H9 (cell line): Measurements from ENCODE around the gene ATG4B. TPM values are rescaled to one million over a fixed set of nuclear protein-coding genes. Genes with fewer than 3 reads are reported as not detected.
"Not testable (repeated sequence)": the region's sequence is repeated elsewhere in the genome, so short reads cannot be mapped to it uniquely, and the experiment has no call there.

ENCODE experiments used
- DNase-seq: peaks from one replicate; pipeline ENCODE4 v3.0.0-alpha.2; 2017
- H2AFZ ChIP-seq: one replicate; pipeline ENCODE4 v1.6.1; 2013; ENCODE audit warnings: mild to moderate bottlenecking, low read length, control low read depth, moderate library complexity
- H2AK5ac ChIP-seq: 2 replicates; pipeline ENCODE4 v1.6.1; 2013; ENCODE audit warnings: low read length, control low read depth, mixed read lengths; ENCODE audit not compliant: insufficient read length
- H2BK120ac ChIP-seq: one replicate; pipeline ENCODE4 v1.6.1; 2013; ENCODE audit warnings: low read depth, mild to moderate bottlenecking, low read length, control low read depth, inconsistent platforms; ENCODE audit not compliant: poor library complexity, severe bottlenecking
- H2BK12ac ChIP-seq: 2 replicates; pipeline ENCODE4 v1.6.1; 2013; ENCODE audit warnings: low read length, control low read depth, mixed read lengths, low read depth; ENCODE audit not compliant: insufficient read length
- H2BK15ac ChIP-seq: 2 replicates; pipeline ENCODE4 v1.6.1; 2013; ENCODE audit warnings: low read depth, low read length, control low read depth
- H2BK20ac ChIP-seq: one replicate; pipeline ENCODE4 v1.6.1; 2013; ENCODE audit warnings: low read depth, mild to moderate bottlenecking, low read length, control low read depth, inconsistent platforms; ENCODE audit not compliant: poor library complexity, severe bottlenecking
- H2BK5ac ChIP-seq: 2 replicates; pipeline ENCODE4 v1.6.1; 2013; ENCODE audit warnings: low read length, control low read depth, mixed read lengths; ENCODE audit not compliant: insufficient read length
- H3K14ac ChIP-seq: 2 replicates; pipeline ENCODE4 v1.6.1; 2013; ENCODE audit warnings: low read length, control low read depth; ENCODE audit not compliant: insufficient read depth
- H3K18ac ChIP-seq: 2 replicates; pipeline ENCODE4 v1.6.1; 2013; ENCODE audit warnings: low read depth, mild to moderate bottlenecking, mixed read lengths, low read length, control low read depth; ENCODE audit not compliant: insufficient read length
- H3K23ac ChIP-seq: 2 replicates; pipeline ENCODE4 v1.6.1; 2013; ENCODE audit warnings: low read length, control low read depth, mixed read lengths, low read depth; ENCODE audit not compliant: insufficient read length
- H3K23me2 ChIP-seq: 2 replicates; pipeline ENCODE4 v1.6.1; 2013; ENCODE audit warnings: low read depth, mild to moderate bottlenecking, mixed read lengths, low read length, control low read depth; ENCODE audit not compliant: insufficient read length, poor library complexity, severe bottlenecking
- H3K27ac ChIP-seq: 2 replicates; pipeline ENCODE4 v1.5.1; 2013; ENCODE audit warnings: low read length, control low read depth, mixed read lengths, low read depth; ENCODE audit not compliant: insufficient read length
- H3K27me3 ChIP-seq: 2 replicates; pipeline ENCODE4 v1.6.1; 2013; ENCODE audit warnings: low read length, control low read depth, inconsistent platforms; ENCODE audit not compliant: insufficient read depth
- H3K4ac ChIP-seq: 2 replicates; pipeline ENCODE4 v1.6.1; 2013; ENCODE audit warnings: low read depth, mild to moderate bottlenecking, control low read depth, inconsistent platforms, low read length, moderate library complexity
- H3K4me1 ChIP-seq: 2 replicates; pipeline ENCODE4 v1.6.1; 2013; ENCODE audit warnings: low read length, control low read depth, inconsistent platforms; ENCODE audit not compliant: insufficient read depth
- H3K4me2 ChIP-seq: 2 replicates; pipeline ENCODE4 v1.6.1; 2013; ENCODE audit warnings: low read length, control low read depth, mixed read lengths; ENCODE audit not compliant: insufficient read length, insufficient read depth
- H3K56ac ChIP-seq: 2 replicates; pipeline ENCODE4 v1.6.1; 2013; ENCODE audit warnings: low read depth, mild to moderate bottlenecking, mixed read lengths, low read length, control low read depth; ENCODE audit not compliant: insufficient read length
- H3K79me1 ChIP-seq: 2 replicates; pipeline ENCODE4 v1.6.1; 2013; ENCODE audit warnings: low read depth, mild to moderate bottlenecking, moderate library complexity, low read length, control low read depth, inconsistent platforms; ENCODE audit not compliant: insufficient read depth, poor library complexity, severe bottlenecking
- H3K79me2 ChIP-seq: 2 replicates; pipeline ENCODE4 v1.6.1; 2013; ENCODE audit warnings: low read length, control low read depth, inconsistent platforms; ENCODE audit not compliant: insufficient read depth
- H3K9ac ChIP-seq: 2 replicates; pipeline ENCODE4 v1.6.1; 2013; ENCODE audit warnings: low read length, control low read depth, mixed read lengths; ENCODE audit not compliant: insufficient read length; ENCODE audit errors: extremely low read depth
- H3K9me3 ChIP-seq: one replicate; pipeline ENCODE4 v1.6.1; 2013; ENCODE audit warnings: low read depth, low read length, inconsistent platforms; ENCODE audit not compliant: control insufficient read depth
- H3T11ph ChIP-seq: one replicate; pipeline ENCODE4 v1.6.1; 2013; ENCODE audit warnings: mild to moderate bottlenecking, low read length, control low read depth, inconsistent platforms
- H4K20me1 ChIP-seq: one replicate; pipeline ENCODE4 v1.6.1; 2013; ENCODE audit not compliant: control insufficient read depth, insufficient read length, insufficient read depth
- H4K5ac ChIP-seq: 2 replicates; pipeline ENCODE4 v1.6.1; 2013; ENCODE audit warnings: low read depth, mild to moderate bottlenecking, mixed read lengths, low read length, control low read depth; ENCODE audit not compliant: insufficient read length
- H4K8ac ChIP-seq: replicated peaks from 2 replicates; pipeline ENCODE4 v1.6.1; 2013; ENCODE audit warnings: low read length, control low read depth, mixed read lengths, low read depth; ENCODE audit not compliant: insufficient read length
- H4K91ac ChIP-seq: 2 replicates; pipeline ENCODE4 v1.6.1; 2013; ENCODE audit warnings: low read depth, mild to moderate bottlenecking, moderate library complexity, mixed read lengths, low read length, control low read depth; ENCODE audit not compliant: insufficient read length
- H3K27ac Mint-ChIP-seq, 3 experiments: 2 replicates in 2 of 3; 3 replicates in 1 of 3; pipeline ENCODE4 v1.8.0; 2020 to 2021; ENCODE audit warnings: mixed read lengths in 3 of 3, mild to moderate bottlenecking in 1 of 3, moderate library complexity in 1 of 3
- H3K27me3 Mint-ChIP-seq: 2 replicates; pipeline ENCODE4 v1.8.0; 2021; ENCODE audit warnings: low read depth, mild to moderate bottlenecking, moderate library complexity, mixed read lengths
- H3K36me3 Mint-ChIP-seq, 3 experiments: 2 replicates in 2 of 3; 3 replicates in 1 of 3; pipeline ENCODE4 v1.8.0; 2020 to 2021; ENCODE audit warnings: low read depth in 3 of 3, mixed read lengths in 3 of 3; ENCODE audit not compliant: insufficient read depth in 1 of 3
- H3K4me1 Mint-ChIP-seq, 2 experiments: 2 replicates each; pipeline ENCODE4 v1.8.0; 2020; ENCODE audit warnings: mixed read lengths in 2 of 2
- H3K4me3 Mint-ChIP-seq, 2 experiments: 2 replicates in 1 of 2; 3 replicates in 1 of 2; pipeline ENCODE4 v1.8.0; 2020 to 2021; ENCODE audit warnings: mild to moderate bottlenecking in 2 of 2, mixed read lengths in 2 of 2, moderate library complexity in 1 of 2
- H3K9me3 Mint-ChIP-seq, 2 experiments: 2 replicates in 1 of 2; 3 replicates in 1 of 2; pipeline ENCODE4 v1.8.0; 2020; ENCODE audit warnings: mild to moderate bottlenecking in 2 of 2, mixed read lengths in 2 of 2, moderate library complexity in 1 of 2
- CTCF ChIP-seq: fragments of 200-600 bp; sonication (generic); conservative IDR thresholded peaks from 3 replicates; pipeline ENCODE4 v1.8.0; 2021; ENCODE audit warnings: antibody characterized with exemption, mild to moderate bottlenecking
- WGBS: extraction: QIAGEN DNeasy Blood & Tissue Kit; methylation state at CpG from one replicate; pipeline ENCODE4 v1.1.7; 2013; ENCODE audit warnings: missing lambda C conversion rate, low lambda C conversion rate, mixed read lengths; ENCODE audit not compliant: insufficient read length; ENCODE audit errors: extremely low coverage; 5-methylcytosine and 5-hydroxymethylcytosine counted together
- total RNA-seq: library from RNA; stranded (reverse); gene quantifications from 2 replicates; pipeline ENCODE4 v1.2.1, GENCODE V29; 2021

Gene ATG4B
- total RNA-seq, 1 experiment from 2014 or later: 105 TPM

- TF ChIP-seq CTCF: no peak
- no peaks in the 10 kb centered on the region; the same call in 1 of the 2 replicates for H3K27me3 Mint-ChIP-seq
- Histone ChIP-seq H3K9me3 (no peaks in the 10 kb centered on the region), H2BK5ac (no peak overlapping the region), H4K5ac (no peak overlapping the region), H3K4ac (no peak overlapping the region), H2BK15ac (no peak overlapping the region), H3K79me1 (no peaks in the 10 kb centered on the region), H3K23me2 (no peaks in the 10 kb centered on the region), H4K8ac (no peak overlapping the region), H3K56ac (no peak overlapping the region), H2AK5ac (no peak overlapping the region), H2BK12ac (no peak overlapping the region), H3K79me2 (no peaks in the 10 kb centered on the region), H3K4me2 (no peak overlapping the region), H4K91ac (no peak overlapping the region), H2BK20ac (no peak overlapping the region), H3K9ac (no peak overlapping the region), H3K23ac (no peak overlapping the region), H4K20me1 (no peaks in the 10 kb centered on the region), H2AFZ (no peak overlapping the region), H3K4me1 (no peaks in the 10 kb centered on the region), H3K18ac (no peak overlapping the region), H3T11ph (no peak overlapping the region), H3K27ac (no peak overlapping the region), H3K14ac (no peak overlapping the region), H3K27me3 (no peaks in the 10 kb centered on the region; the same call in 1 of the 2 replicates), H2BK120ac (no peak overlapping the region)
- H3K4me1 Mint-ChIP-seq: peaks cover 2 to 5% of the 10 kb centered on the region in 2 experiments; a peak in 3 of 4 replicates
- no peaks in the 10 kb centered on the region for H3K9me3 Mint-ChIP-seq
- WGBS: no CpG with 5 or more reads among the region's 14 CpGs
- H3K4me3 Mint-ChIP-seq: no peak overlapping the region
- peaks cover 16 to 59% (median 57%) of the 10 kb centered on the region in 3 experiments; a peak in 6 of 7 replicates for H3K36me3 Mint-ChIP-seq
- DNase-seq: no peak
- no peak overlapping the region; a peak in 2 of 7 replicates for H3K27ac Mint-ChIP-seq
Measured at GRCh38 chr2:241660593-241661213, 23.2 kb downstream of the ATG4B start.

- H3K56ac ChIP-seq, H4K20me1 ChIP-seq, H3K79me1 ChIP-seq, H3K4ac ChIP-seq, H4K8ac ChIP-seq, H3K23ac ChIP-seq, H3K4me3 Mint-ChIP-seq, H3K18ac ChIP-seq, H2AK5ac ChIP-seq, DNase-seq, H3K27me3 Mint-ChIP-seq, H3K4me1 ChIP-seq, H2BK120ac ChIP-seq, H3K4me1 Mint-ChIP-seq, H3K23me2 ChIP-seq, H3K9ac ChIP-seq, H3K14ac ChIP-seq, H3T11ph ChIP-seq, H3K9me3 Mint-ChIP-seq, H3K27ac ChIP-seq, H4K5ac ChIP-seq, H2BK15ac ChIP-seq, H4K91ac ChIP-seq, H3K9me3 ChIP-seq, H3K4me2 ChIP-seq, H2BK12ac ChIP-seq, H3K27ac Mint-ChIP-seq, H2AFZ ChIP-seq, H2BK5ac ChIP-seq, H2BK20ac ChIP-seq, H3K27me3 ChIP-seq, H3K79me2 ChIP-seq: not testable (repeated sequence)
- WGBS: no CpG with 5 or more reads among the region's 24 CpGs
- peaks cover 15 to 58% (median 54%) of the 10 kb centered on the region in 3 experiments; a peak in 6 of 7 replicates for H3K36me3 Mint-ChIP-seq
Measured at GRCh38 chr2:241662731-241663130, 25.2 kb downstream of the ATG4B start.
